Activated CD8-positive, alpha-beta memory T cell treated with anti-CD3 and anti-CD28 coated beads for 1 hour (primary cell): ENCODE results near the gene EFL1.
"Not testable (repeated sequence)": the region's sequence is repeated elsewhere in the genome, so short reads cannot be mapped to it uniquely, and the experiment has no call there.

Source experiments
- DNase-seq, 2 donors: peaks; one replicate each; pipeline ENCODE4 v3.0.0-alpha.2; 2020; ENCODE audit warnings: low read depth in 1 of 2; ENCODE audit errors: extremely low read depth in 1 of 2

The EFL1 gene

DNA sequence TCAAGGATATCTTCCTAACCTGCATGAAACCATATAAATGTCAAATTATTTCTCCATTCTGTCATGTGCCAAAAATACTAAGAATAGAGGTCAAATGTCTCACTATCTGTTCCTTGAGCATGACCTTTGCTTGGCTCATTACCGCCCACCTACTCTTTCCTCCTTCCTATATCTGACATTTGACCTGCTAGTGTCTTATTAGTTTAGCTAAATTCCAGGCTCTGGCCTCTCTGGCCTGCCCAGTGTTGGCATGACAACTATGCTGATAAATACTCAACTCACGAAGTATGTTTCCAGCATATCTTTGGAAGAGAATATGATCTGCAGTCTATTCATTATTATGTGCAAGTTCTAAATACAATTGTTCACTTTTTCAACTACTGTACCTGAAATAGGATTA lies 58.0 kb downstream of the EFL1 start:
- not testable (repeated sequence) for DNase-seq

DNA sequence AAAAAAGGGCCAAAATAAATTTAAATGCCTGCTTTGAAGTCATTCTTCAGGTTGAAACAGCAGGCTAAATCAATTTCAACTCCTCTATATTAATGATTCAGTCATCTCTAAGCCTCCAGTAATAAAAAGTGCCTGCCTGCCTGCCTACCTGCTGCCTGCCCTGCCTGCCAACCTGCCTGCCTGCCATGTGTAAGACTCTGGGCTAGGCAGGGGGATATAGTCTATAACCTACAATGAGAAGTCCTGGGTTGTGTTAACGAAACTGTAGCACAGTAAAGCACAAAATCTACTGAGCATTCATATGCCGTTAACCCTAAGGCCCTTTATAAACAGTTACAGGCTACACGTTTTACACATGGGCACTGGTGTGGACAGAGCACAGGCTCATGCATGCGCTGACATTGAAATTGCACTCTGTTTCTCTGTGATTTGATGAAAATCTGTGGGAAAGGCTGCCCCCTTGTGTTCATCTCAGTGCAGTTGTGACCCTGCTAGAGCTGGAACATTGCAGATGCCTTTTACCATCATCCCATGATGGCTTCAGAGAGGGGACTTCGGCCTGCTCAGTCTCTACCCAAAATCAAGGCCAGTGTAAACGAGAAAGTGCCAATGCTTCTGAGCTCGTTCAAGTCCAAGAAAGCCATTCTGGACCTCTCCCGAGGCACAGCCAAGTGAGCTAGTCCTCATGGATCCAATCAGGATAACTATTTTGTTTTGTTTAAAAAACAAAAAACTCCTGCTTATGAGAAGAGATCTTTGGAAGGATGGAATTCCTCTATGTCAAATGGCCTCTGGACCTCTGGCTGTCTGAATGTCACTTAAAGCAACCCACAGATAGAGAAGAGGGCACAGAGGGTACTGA lies 64.6 kb downstream of the EFL1 start:
- DNase-seq, result peak in 1 of 2 donors; percentile 19

DNA sequence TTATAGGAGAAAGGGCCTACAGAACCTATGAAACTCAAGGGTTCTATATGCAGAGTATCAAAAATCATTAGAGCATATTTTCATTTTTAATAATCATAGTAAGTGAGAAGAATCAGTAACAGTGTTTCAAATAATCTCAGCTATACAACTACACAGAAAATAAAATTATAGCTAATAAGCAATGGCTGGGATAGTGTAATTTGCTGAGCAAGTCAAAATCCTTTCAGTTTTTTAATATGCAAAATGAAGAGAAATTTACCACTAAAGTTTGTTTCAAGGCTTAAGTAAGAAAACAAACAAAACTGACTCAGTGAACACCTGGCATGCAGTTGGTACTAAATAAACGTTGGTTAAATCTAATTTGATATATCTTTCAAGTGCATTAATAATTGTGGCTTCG lies 66.2 kb downstream of the EFL1 start:
- DNase-seq, result no peak

GRCh38 chr15:82195818-82196217 lies 66.7 kb downstream of the EFL1 start:
- not testable (repeated sequence) for DNase-seq

DNA sequence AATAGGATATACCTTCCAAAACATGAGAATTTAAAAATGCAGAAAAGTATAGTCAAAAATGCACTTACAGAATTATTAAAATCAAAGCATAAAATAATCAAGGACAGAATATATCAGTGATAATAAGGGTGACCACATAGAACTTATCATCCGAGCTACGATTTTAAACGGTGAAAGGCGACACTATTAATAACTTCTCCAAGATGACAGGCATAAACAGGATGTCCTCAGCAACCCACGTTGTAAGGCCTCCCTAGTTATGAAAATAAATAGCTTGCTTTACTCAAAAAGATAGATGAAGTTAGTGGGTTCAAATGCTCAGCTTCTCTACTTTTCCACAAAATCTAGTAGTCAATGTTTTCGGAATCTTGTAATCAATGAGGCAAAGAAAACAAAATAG lies 68.0 kb downstream of the EFL1 start:
- not testable (repeated sequence) for DNase-seq

GRCh38 chr15:82193435-82193834 lies 69.1 kb downstream of the EFL1 start:
- not testable (repeated sequence) for DNase-seq

- not testable (repeated sequence) for DNase-seq
These were observed 70.1 kb downstream of the EFL1 start for GRCh38 chr15:82192394-82192793.

DNA sequence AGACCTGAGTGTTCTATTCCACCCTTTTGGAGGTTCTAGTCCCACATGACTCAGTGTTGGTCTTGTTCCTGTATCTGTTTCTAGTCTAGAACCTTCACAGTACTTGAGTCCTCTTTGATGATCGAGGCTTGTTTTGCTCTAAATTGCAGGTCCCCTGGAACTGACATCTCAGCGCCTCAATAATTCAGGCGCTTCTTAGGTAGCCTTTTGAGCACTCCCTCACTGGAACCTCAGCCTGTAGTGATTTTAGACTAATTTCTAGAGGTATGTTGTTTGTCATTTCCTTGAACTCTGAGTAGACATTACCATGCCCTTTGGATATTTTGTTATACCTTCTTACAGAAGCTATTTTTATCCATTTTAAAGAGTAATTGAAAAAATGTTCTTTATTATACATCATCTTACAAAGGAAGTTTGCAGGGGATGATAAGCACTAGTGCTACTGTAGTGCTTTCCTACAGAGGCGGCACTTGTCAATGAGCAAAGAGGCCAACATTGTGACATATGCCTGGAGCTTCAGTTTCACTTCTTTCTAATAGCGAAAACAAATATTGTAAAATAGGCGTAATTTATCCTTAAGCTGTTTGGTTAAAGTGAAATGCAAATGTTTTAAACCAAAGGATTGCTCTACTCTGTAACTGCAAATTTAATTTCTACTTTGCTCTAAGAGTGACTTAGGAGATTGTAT lies 75.7 kb downstream of the EFL1 start:
- no peak for DNase-seq

DNA sequence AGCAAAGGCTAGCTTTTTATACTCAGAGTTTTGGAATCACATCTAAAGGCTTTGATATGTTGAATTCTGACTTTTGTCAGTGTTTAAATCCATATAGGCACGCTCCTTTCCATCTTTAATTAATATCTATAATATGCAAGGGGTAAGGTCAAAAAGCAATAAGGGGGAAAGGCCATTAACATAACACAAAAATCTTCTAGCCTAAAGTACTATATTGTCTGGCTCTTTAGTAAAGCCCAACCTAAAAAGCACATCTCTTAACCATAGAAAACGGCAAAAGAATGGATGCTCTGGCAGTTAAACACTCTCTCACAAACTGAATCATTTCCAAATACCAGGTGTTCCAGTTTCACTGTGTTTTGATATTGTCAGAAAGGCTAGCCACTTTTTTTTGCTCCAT lies 76.4 kb downstream of the EFL1 start:
- no peak for DNase-seq

GRCh38 chr15:82184776-82185175 lies 77.8 kb downstream of the EFL1 start:
- no peak for DNase-seq

GRCh38 chr15:82184355-82184754 lies 78.2 kb downstream of the EFL1 start:
- no peak for DNase-seq

- no peak for DNase-seq
These were observed 79.2 kb downstream of the EFL1 start for GRCh38 chr15:82183121-82184031.

GRCh38 chr15:82181371-82181770 lies 81.2 kb downstream of the EFL1 start:
- DNase-seq, result no peak

- no peak for DNase-seq
These were observed 84.5 kb downstream of the EFL1 start for GRCh38 chr15:82178061-82178460.

DNA sequence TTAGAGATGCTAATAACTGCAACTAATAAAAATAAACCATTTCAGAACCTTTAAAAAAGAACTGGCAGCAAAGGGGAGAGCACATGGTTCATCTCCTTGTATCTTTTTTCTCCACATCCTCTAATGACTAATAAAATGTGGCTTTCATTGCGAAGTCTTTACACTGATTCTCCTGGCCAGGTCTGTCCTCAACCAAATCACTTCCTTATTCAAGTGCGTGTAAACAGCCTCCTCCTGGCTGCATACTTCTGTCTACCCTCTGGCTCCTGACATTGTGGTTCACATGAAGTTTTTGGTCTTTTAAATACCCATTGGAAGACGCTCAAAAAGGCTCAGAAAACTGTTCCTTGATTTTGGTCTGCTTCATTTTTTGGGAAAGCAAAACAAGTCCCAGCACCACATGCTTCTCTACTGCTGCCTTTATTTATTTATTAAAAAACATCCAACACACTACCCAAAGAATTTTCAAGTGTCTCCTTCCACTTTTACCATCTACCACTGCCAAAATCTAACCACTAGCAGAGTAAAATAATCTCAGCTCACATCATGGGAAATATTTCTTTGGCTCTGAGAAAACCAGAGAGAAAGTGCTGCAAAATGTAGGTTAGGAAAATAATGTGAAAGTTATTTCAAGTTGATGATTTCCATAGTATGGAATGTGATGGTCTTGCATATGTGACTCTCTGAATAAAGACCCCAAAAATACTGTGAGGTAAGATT lies 85.1 kb downstream of the EFL1 start:
- DNase-seq, result no peak

DNA sequence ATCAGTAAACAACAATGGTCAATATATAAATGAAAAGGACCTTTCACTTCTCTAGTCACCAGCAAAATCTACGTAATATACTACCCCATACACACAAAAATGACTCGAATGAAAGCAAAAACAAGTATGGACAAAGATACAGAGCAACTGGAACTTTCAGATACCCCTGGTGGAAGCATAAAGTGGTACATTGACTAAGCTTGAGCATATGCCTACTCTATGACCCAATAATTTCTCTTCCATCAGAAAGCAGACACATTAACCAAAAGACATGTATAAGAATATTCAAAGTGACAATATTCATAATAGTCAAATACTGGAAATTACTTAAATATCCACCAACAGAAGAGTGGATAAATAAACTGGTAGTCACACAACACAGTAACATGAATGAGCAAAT lies 86.0 kb downstream of the EFL1 start:
- DNase-seq, result no peak

DNA sequence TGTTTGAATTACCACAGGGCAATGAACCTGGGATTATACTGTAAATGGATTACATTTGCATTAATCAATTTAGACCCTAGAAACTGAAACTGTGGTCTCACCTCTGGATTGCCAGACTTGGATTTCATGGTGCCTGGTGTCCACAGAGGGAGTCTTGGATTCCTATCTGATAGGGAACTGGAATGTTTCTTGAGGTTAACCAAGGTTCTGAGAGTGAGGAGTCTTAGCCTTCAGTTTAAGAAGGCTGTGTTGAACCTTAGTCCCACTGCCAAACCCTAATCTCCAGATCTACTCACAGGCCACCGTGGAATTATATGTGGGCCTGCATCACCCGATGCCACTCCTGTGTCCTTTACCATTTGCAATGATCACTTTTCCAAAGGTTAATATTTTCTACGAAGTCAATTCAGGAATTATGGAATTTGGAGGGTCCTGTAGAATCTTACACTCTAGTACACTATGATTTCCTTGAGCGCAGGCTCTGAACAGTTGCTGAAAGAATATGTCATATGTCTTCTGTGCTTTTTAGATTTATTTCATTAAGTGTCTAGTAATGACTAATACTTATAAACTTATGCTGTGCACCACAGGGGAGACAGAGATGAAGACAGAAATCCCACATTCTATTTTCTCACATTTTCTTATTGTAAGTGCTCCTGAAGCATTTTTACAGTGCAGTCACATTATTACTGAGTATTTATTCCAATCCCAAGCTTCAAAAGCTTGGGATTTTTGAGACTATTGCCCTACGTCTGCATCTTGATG lies 87.9 kb downstream of the EFL1 start:
- DNase-seq, result no peak

- no peak for DNase-seq
These were observed 89.4 kb downstream of the EFL1 start for GRCh38 chr15:82173108-82173507.

DNA sequence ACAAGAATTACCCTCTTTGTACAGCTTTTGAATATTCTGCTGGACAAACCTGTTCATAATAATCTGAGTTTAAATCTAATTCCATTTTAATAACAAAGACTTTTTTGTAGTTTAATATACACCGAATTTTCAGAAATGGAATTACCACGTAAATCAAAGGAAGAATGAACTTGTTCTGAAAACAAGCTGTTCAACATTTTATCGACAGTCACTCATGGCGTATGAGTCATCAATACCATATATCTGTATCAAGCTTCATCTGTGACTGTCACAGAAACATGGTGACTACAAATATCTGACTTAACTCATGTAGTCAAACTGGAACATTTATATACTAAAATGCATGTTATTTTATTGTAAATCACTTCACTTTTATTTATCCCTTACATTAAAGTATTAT lies 90.0 kb downstream of the EFL1 start:
- no peak for DNase-seq

- no peak for DNase-seq
These were observed 93.8 kb downstream of the EFL1 start for GRCh38 chr15:82168757-82169156.
